ENCODE measurements around the gene ZNF428.

- TF ChIP-seq CTCF (IDR thresholded peaks at IDR 0.05; ENCODE audit: low read depth, low read length, missing input control) (no peak), HNF4G (IDR thresholded peaks at IDR 0.05) (no peak), JUND (IDR thresholded peaks at IDR 0.05) (no peak), REST (IDR thresholded peaks at IDR 0.05) (no peak), GABPA (IDR thresholded peaks at IDR 0.05 in 1 of 2, conservative IDR thresholded peaks at IDR 0.05 in 1 of 2) (no peak), SP1 (IDR thresholded peaks at IDR 0.05) (no peak), YY1 (IDR thresholded peaks at IDR 0.05) (no peak), RXRA (IDR thresholded peaks at IDR 0.05) (no peak), ATF3 (IDR thresholded peaks at IDR 0.05) (no peak), RAD21 (IDR thresholded peaks at IDR 0.05) (no peak), FOXA1 (IDR thresholded peaks at IDR 0.05) (no peak), ZBTB33 (IDR thresholded peaks at IDR 0.05) (no peak)
These were observed 27.3 kb downstream of the ZNF428 start for GRCh38 chr19:43591904-43592772.
